Suprapubic skin (tissue), 4 donors: ENCODE results near the gene PRIMPOL. TPM values are rescaled to one million over a fixed set of nuclear protein-coding genes. Genes with fewer than 3 reads are reported as not detected.
"Not testable (repeated sequence)": the region's sequence is repeated elsewhere in the genome, so short reads cannot be mapped to it uniquely, and the experiment has no call there.

Source experiments
- DNase-seq, 2 donors: peaks; one replicate each; pipeline ENCODE4 v3.0.0-alpha.2; 2019; ENCODE audit warnings: low spot score in 2 of 2
- H3K27ac ChIP-seq: fragments of 200-600 bp; sonication (generic); one replicate; pipeline ENCODE4 v1.5.1; 2019
- H3K27me3 ChIP-seq: fragments of 200-600 bp; sonication (generic); one replicate; pipeline ENCODE4 v1.5.1; 2019
- H3K36me3 ChIP-seq: fragments of 200-600 bp; sonication (generic); one replicate; pipeline ENCODE4 v1.5.1; 2019
- H3K4me1 ChIP-seq: fragments of 200-600 bp; sonication (generic); one replicate; pipeline ENCODE4 v1.5.1; 2019
- H3K4me3 ChIP-seq: fragments of 200-600 bp; sonication (generic); one replicate; pipeline ENCODE4 v1.5.1; 2019; ENCODE audit warnings: mild to moderate bottlenecking
- H3K9me3 ChIP-seq: fragments of 200-600 bp; sonication (generic); one replicate; pipeline ENCODE4 v1.5.1; 2019
- CTCF ChIP-seq, 2 donors: fragments of 200-600 bp in 1 of 2; fragments of 450-650 bp in 1 of 2; sonication (generic) in 1 of 2; IDR thresholded peaks; one replicate each; pipeline ENCODE4 v1.5.1; 2016 to 2019; ENCODE audit warnings: antibody characterized with exemption in 2 of 2, mild to moderate bottlenecking in 1 of 2, moderate library complexity in 1 of 2
- EP300 ChIP-seq: sonication (generic); formaldehyde crosslinking; IDR thresholded peaks from one replicate; pipeline ENCODE4 v1.6.1; 2017; ENCODE audit warnings: antibody characterized with exemption
- POLR2A ChIP-seq, 2 donors: fragments of 450-650 bp; IDR thresholded peaks; one replicate each; pipeline ENCODE4 v1.6.1; 2017; ENCODE audit warnings: antibody characterized with exemption in 2 of 2, mild to moderate bottlenecking in 2 of 2, moderate library complexity in 2 of 2
- POLR2AphosphoS5 ChIP-seq, 3 donors: sonication (generic); formaldehyde crosslinking; IDR thresholded peaks; one replicate each; pipeline ENCODE4 v1.6.1; 2017; ENCODE audit warnings: antibody characterized with exemption in 3 of 3
- WGBS: methylation state at CpG from one replicate; pipeline ENCODE4 v1.1.5; 2018; 5-methylcytosine and 5-hydroxymethylcytosine counted together
- total RNA-seq, 4 donors: library from RNA; depleted of rRNA; stranded (reverse); fragments of >200 nt; gene quantifications; one replicate each; pipeline ENCODE4 v1.1.0, GENCODE V29; 2016

The PRIMPOL gene
- total RNA-seq, 4 donors from 2014 or later = 6.8 to 28.9 (median 15.2) TPM

GRCh38 chr4:184621518-184621917, 28.0 kb upstream of the PRIMPOL start:
- Histone ChIP-seq H3K27me3 (no peaks in the 10 kb centered on the region), H3K27ac (no peak overlapping the region), H3K4me3 (no peak overlapping the region), H3K36me3 (peaks cover 8% of the 10 kb centered on the region), H3K9me3 (no peaks in the 10 kb centered on the region), H3K4me1 (no peaks in the 10 kb centered on the region)
- 74% methylated on average over 3 of the region's 3 CpGs for WGBS
- no peak for TF ChIP-seq POLR2AphosphoS5 (IDR thresholded peaks at IDR 0.05)
- TF ChIP-seq POLR2A (IDR thresholded peaks at IDR 0.05) = no peak
- TF ChIP-seq EP300 = no peak
- TF ChIP-seq CTCF (IDR thresholded peaks at IDR 0.05) = no peak
- no peak for DNase-seq

DNA sequence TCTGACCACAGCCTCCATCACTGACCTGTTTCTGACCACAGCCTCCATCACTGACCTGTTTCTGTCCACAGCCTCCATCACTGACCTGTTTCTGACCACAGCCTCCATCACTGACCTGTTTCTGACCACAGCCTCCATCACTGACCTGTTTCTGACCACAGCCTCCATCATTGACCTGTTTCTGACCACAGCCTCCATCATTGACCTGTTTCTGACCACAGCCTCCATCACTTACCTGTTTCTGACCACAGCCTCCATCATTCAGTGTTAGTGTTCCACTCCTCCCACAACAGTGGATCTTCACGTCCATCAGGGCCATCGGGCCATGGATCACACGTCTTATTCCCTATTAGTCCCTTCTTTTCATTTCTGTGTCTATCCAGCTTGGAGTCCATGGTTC, 25.0 kb upstream of the PRIMPOL start:
- H3K4me1 ChIP-seq, H3K4me3 ChIP-seq, DNase-seq, H3K27me3 ChIP-seq, H3K27ac ChIP-seq, H3K9me3 ChIP-seq: not testable (repeated sequence)
- WGBS = 99% methylated on average over 3 of the region's 3 CpGs
- H3K36me3 ChIP-seq = peaks cover 29% of the 10 kb centered on the region

DNA sequence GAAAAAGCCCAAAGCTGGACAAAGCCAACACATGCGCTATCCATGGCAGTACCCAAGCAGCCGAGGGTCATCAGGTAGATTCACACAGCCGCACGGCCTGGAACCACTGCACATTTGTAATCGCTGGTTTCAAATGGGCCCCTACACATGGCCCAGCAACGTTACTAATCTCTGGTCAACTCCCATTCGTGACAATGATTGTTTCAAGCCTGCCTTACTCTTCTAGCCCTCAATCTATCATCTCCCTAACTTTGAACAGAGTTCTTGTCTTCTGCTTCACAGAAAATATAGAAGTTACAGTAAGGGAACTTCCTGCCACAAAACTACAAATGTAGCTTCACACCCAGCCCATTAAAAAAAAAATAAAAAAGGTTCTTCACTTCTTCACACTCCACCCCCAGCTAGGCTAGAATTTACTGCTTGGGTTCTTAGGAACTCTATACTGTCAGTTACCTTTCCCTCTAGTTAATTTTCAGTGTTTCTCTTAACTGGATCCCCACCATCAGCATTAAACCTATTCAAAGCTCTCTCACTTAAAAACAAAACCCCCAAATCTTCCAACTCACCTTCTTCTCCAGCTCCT, 24.5 kb upstream of the PRIMPOL start:
- no peak overlapping the region for H3K27ac ChIP-seq
- 98% methylated on average over 7 of the region's 7 CpGs for WGBS
- H3K27me3 ChIP-seq = no peaks in the 10 kb centered on the region
- H3K4me1 ChIP-seq = no peaks in the 10 kb centered on the region
- H3K9me3 ChIP-seq = no peaks in the 10 kb centered on the region
- no peak for DNase-seq
- peaks cover 34% of the 10 kb centered on the region for H3K36me3 ChIP-seq
- TF ChIP-seq EP300 = no peak
- no peak for TF ChIP-seq POLR2A (IDR thresholded peaks at IDR 0.05)
- TF ChIP-seq POLR2AphosphoS5 (IDR thresholded peaks at IDR 0.05) = no peak
- TF ChIP-seq CTCF (IDR thresholded peaks at IDR 0.05) = no peak
- H3K4me3 ChIP-seq = no peak overlapping the region

DNA sequence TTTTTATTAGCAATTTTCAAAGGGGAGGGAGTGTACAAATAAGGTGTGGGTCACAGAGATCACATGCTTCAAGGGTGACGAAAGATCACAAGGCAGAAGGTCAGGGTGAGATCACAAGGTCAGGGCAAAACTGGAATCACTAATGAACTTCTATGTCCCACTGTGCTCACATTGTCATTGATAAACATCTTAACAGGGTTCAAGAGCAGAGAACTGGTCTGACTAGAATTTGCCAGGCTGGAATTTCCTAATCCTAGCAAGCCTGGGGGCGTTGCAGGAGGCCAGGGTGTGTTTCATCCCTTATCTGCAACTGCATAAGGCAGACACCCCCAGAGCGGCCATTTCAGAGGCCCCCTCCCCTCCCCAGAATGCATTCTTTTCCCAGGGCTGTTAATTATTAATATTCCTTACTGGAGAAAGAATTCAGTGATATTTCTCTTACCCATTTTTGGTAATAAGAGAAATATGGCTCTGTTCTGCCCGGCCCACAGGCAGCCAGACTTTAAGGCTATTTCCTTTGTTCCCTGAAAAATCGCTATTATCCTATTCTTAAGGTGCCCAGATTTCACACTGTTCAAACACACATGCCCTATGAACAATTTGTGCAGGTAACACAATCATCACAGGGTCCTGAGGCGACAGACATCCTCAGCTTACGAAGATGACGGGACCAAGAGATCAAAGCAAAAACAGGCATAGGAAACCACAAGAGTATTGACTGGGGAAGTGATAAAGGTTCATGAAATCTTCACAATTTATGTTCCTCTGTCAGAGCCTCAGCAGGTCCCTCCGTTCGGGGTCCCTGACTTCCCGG, 23.5 kb upstream of the PRIMPOL start:
- not testable (repeated sequence) for DNase-seq, H3K9me3 ChIP-seq, H3K4me1 ChIP-seq, H3K27ac ChIP-seq, H3K4me3 ChIP-seq, H3K27me3 ChIP-seq
- H3K36me3 ChIP-seq = peaks cover 44% of the 10 kb centered on the region
- WGBS = 84% methylated on average over 11 of the region's 11 CpGs

- Histone ChIP-seq H3K4me3 (no peak overlapping the region), H3K36me3 (peaks cover 58% of the 10 kb centered on the region), H3K27me3 (no peaks in the 10 kb centered on the region), H3K4me1 (no peaks in the 10 kb centered on the region), H3K9me3 (no peaks in the 10 kb centered on the region), H3K27ac (no peak overlapping the region)
- no peak for TF ChIP-seq EP300
- no peak for TF ChIP-seq POLR2AphosphoS5 (IDR thresholded peaks at IDR 0.05)
- TF ChIP-seq POLR2A (IDR thresholded peaks at IDR 0.05) = no peak
- no peak for TF ChIP-seq CTCF (IDR thresholded peaks at IDR 0.05)
- 88% methylated on average over 4 of the region's 4 CpGs for WGBS
- no peak for DNase-seq
These were observed 21.4 kb upstream of the PRIMPOL start for GRCh38 chr4:184628103-184628502.

GRCh38 chr4:184632842-184633241, 16.7 kb upstream of the PRIMPOL start:
- no peak overlapping the region for H3K27ac ChIP-seq
- no peaks in the 10 kb centered on the region for H3K9me3 ChIP-seq
- H3K4me1 ChIP-seq = no peaks in the 10 kb centered on the region
- WGBS = 79% methylated on average over 1 of the region's 1 CpG
- no peak overlapping the region for H3K4me3 ChIP-seq
- TF ChIP-seq EP300 (no peak), POLR2A (IDR thresholded peaks at IDR 0.05) (no peak), CTCF (IDR thresholded peaks at IDR 0.05) (no peak), POLR2AphosphoS5 (IDR thresholded peaks at IDR 0.05) (no peak)
- no peak for DNase-seq
- H3K36me3 ChIP-seq = peaks cover 84% of the 10 kb centered on the region
- H3K27me3 ChIP-seq = no peaks in the 10 kb centered on the region
